Measurements from ENCODE around the gene MARCHF2. TPM values are rescaled to one million over a fixed set of nuclear protein-coding genes. Genes with fewer than 3 reads are reported as not detected.

MARCHF2 gene
- total and polyA plus RNA-seq, 9 of the 15 experiments (the other 6 are each of a cell fraction or from before 2014, with no cell fraction given), result 0.39 to 6.4 (median 2.2) TPM

GRCh38 chr19:8371011-8371804 is 41.9 kb upstream of the MARCHF2 start (continued):
- TF ChIP-seq, protein P1, sequence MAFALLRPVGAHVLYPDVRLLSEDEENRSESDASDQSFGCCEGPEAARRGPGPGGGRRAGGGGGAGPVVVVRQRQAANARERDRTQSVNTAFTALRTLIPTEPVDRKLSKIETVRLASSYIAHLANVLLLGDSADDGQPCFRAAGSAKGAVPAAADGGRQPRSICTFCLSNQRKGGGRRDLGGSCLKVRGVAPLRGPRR (CRISPR knock-in tag; IDR thresholded peaks at IDR 0.05), result no peak
- TF ChIP-seq ZNF583 (CRISPR knock-in tag; IDR thresholded peaks at IDR 0.05) (no peak), ZMIZ1 (IDR thresholded peaks at IDR 0.05; ENCODE audit: low read depth in 2 of 2, low read length in 2 of 2) (no peak), TAF7 (tag; IDR thresholded peaks at IDR 0.05) (no peak), ZNF668 (CRISPR knock-in tag; IDR thresholded peaks at IDR 0.05) (no peak), SREBF1 (IDR thresholded peaks at IDR 0.05; ENCODE audit: borderline replicate concordance, low read depth, low read length) (no peak), SNIP1 (IDR thresholded peaks at IDR 0.05; ENCODE audit: low read depth) (no peak), ZNF133 (CRISPR knock-in tag; IDR thresholded peaks at IDR 0.05) (no peak), EHMT2 (IDR thresholded peaks at IDR 0.05) (no peak), ATF1 (CRISPR knock-in tag; IDR thresholded peaks at IDR 0.05) (no peak), ATF1 (tag; IDR thresholded peaks at IDR 0.05) (0 out of 2 replicates have a peak, but pooled peaks have one; percentile 40), SIX5 (IDR thresholded peaks at IDR 0.05; ENCODE audit: borderline replicate concordance in 1 of 2, insufficient read depth in 1 of 2, low read depth in 1 of 2, low read length in 2 of 2) (no peak), PHTF2 (CRISPR knock-in tag; IDR thresholded peaks at IDR 0.05) (no peak), MCM5 (IDR thresholded peaks at IDR 0.05; ENCODE audit: low read depth) (no peak), ZNF76 (CRISPR knock-in tag; IDR thresholded peaks at IDR 0.05; ENCODE audit: borderline replicate concordance) (no peak), ZBED1 (IDR thresholded peaks at IDR 0.05) (0 out of 2 replicates have a peak, but pooled peaks have one; percentile 61), HDAC1 (IDR thresholded peaks at IDR 0.05) (peak in 1 of 2 experiments; percentile 65; a peak in 2 of 4 replicates), BRD4 (IDR thresholded peaks at IDR 0.05) (no peak), BRF2 (IDR thresholded peaks at IDR 0.05; ENCODE audit: borderline replicate concordance, insufficient read depth, insufficient read length) (no peak)
- TF ChIP-seq, protein P2, sequence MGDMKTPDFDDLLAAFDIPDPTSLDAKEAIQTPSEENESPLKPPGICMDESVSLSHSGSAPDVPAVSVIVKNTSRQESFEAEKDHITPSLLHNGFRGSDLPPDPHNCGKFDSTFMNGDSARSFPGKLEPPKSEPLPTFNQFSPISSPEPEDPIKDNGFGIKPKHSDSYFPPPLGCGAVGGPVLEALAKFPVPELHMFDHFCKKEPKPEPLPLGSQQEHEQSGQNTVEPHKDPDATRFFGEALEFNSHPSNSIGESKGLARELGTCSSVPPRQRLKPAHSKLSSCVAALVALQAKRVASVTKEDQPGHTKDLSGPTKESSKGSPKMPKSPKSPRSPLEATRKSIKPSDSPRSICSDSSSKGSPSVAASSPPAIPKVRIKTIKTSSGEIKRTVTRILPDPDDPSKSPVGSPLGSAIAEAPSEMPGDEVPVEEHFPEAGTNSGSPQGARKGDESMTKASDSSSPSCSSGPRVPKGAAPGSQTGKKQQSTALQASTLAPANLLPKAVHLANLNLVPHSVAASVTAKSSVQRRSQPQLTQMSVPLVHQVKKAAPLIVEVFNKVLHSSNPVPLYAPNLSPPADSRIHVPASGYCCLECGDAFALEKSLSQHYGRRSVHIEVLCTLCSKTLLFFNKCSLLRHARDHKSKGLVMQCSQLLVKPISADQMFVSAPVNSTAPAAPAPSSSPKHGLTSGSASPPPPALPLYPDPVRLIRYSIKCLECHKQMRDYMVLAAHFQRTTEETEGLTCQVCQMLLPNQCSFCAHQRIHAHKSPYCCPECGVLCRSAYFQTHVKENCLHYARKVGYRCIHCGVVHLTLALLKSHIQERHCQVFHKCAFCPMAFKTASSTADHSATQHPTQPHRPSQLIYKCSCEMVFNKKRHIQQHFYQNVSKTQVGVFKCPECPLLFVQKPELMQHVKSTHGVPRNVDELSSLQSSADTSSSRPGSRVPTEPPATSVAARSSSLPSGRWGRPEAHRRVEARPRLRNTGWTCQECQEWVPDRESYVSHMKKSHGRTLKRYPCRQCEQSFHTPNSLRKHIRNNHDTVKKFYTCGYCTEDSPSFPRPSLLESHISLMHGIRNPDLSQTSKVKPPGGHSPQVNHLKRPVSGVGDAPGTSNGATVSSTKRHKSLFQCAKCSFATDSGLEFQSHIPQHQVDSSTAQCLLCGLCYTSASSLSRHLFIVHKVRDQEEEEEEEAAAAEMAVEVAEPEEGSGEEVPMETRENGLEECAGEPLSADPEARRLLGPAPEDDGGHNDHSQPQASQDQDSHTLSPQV (IDR thresholded peaks at IDR 0.05), result peak; percentile 79
